GM12878 (cell line): ENCODE measurements around the gene GGTLC2. TPM values are rescaled to one million over a fixed set of nuclear protein-coding genes. Genes with fewer than 3 reads are reported as not detected.

Source experiments
- ATAC-seq: fragments of 200-7000 bp; cut with Tn5 transposase; 3 replicates; pipeline ENCODE4 v1.9.1; 2020; ENCODE audit warnings: mild to moderate bottlenecking, moderate library complexity
- BruUV-seq: library from RNA; stranded (reverse); fragments of 400-500 nt; replicated peaks from 2 replicates; lab custom pipeline; 2021; lab: Mats Ljungman, UMichigan
- CTCF ChIA-PET: fragments of 300-600 bp; sonication (Branson Sonifier 250); formaldehyde crosslinking; extraction: SDS; loops from one replicate; lab custom pipeline; 2021; ENCODE audit warnings: inconsistent platforms; lab: Yijun Ruan, JAX
- POLR2A ChIA-PET: fragments of 350-600 bp; formaldehyde crosslinking; extraction: SDS; loops from one replicate; lab custom pipeline; 2021; ENCODE audit warnings: inconsistent platforms; lab: Charles Lee
- RAD21 ChIA-PET: fragments of 300-600 bp; sonication (Branson Sonifier 250); formaldehyde crosslinking; loops from one replicate; lab custom pipeline; 2023; ENCODE audit warnings: antibody characterized with exemption; ENCODE audit not compliant: unreplicated experiment; lab: Charles Lee
- SMC1A ChIA-PET: fragments of 300-600 bp; sonication (Branson Sonifier 250); formaldehyde crosslinking; loops from one replicate; lab custom pipeline; 2023; ENCODE audit not compliant: unreplicated experiment, uncharacterized antibody; lab: Charles Lee
- DNase-seq: peaks from one replicate; pipeline ENCODE4 v3.0.0-alpha.2; 2011; ENCODE audit warnings: low read depth, low spot score
- FAIRE-seq: peaks from 3 replicates; lab custom pipeline; 2011; peaks lifted over from hg19 to GRCh38; lab: Jason Lieb, UNC
- H2AFZ ChIP-seq: 2 replicates; pipeline ENCODE4 v1.6.0; 2011; ENCODE audit warnings: low read depth, low read length, control low read depth; ENCODE audit not compliant: control insufficient read depth
- H3K27ac ChIP-seq: 2 replicates; pipeline ENCODE4 v1.5.1; 2011; ENCODE audit warnings: control low read depth; ENCODE audit not compliant: control insufficient read depth, insufficient read depth
- H3K27me3 ChIP-seq, 2 experiments: replicated peaks in 1 of 2; 2 replicates each; pipeline versions ENCODE4 v1.6.0 to v1.6.1; 2011; ENCODE audit warnings: low read length in 1 of 2; ENCODE audit not compliant: control insufficient read depth in 2 of 2, insufficient read depth in 2 of 2
- H3K36me3 ChIP-seq, 2 experiments: 2 replicates each; pipeline ENCODE4 v1.5.1; 2011; ENCODE audit warnings: low read length in 1 of 2; ENCODE audit not compliant: control insufficient read depth in 2 of 2, insufficient read depth in 2 of 2
- H3K4me1 ChIP-seq: 2 replicates; pipeline ENCODE4 v1.6.1; 2011; ENCODE audit warnings: mild to moderate bottlenecking, low read length, moderate library complexity, mixed read lengths; ENCODE audit not compliant: control insufficient read depth, insufficient read depth
- H3K4me2 ChIP-seq: 2 replicates; pipeline ENCODE4 v1.6.0; 2011; ENCODE audit warnings: control low read depth; ENCODE audit not compliant: control insufficient read depth, insufficient read depth
- H3K4me3 ChIP-seq: fragments of 200-600 bp; sonication (generic); 2 replicates; pipeline ENCODE4 v1.5.1; 2016
- H3K79me2 ChIP-seq: 2 replicates; pipeline ENCODE4 v1.6.0; 2011; ENCODE audit warnings: low read length; ENCODE audit not compliant: control insufficient read depth, insufficient read depth
- H3K9ac ChIP-seq: 2 replicates; pipeline ENCODE4 v1.8.0; 2011; ENCODE audit warnings: low read length, control low read depth, mixed read lengths; ENCODE audit not compliant: control insufficient read depth, insufficient read depth
- H3K9me3 ChIP-seq: replicated peaks from 3 replicates; pipeline ENCODE4 v1.5.1; 2011; ENCODE audit warnings: mild to moderate bottlenecking, low read length; ENCODE audit not compliant: control insufficient read depth, insufficient read depth
- H4K20me1 ChIP-seq: 2 replicates; pipeline ENCODE4 v1.6.0; 2011; ENCODE audit not compliant: control insufficient read depth, insufficient read depth
- CTCF ChIP-seq, 3 experiments: IDR thresholded peaks in 2 of 3; conservative IDR thresholded peaks in 1 of 3; 2 replicates each; pipeline ENCODE4 v1.5.1; 2011; ENCODE audit warnings: low read depth in 3 of 3, low read length in 3 of 3, mild to moderate bottlenecking in 3 of 3, control low read depth in 2 of 3, moderate library complexity in 2 of 3, inconsistent platforms in 1 of 3, mixed read lengths in 1 of 3; ENCODE audit not compliant: control insufficient read depth in 2 of 3, insufficient read depth in 1 of 3; ENCODE audit errors: extremely low read depth in 1 of 3
- GABPA ChIP-seq: IDR thresholded peaks from 2 replicates; pipeline ENCODE4 v1.6.1; 2014; ENCODE audit warnings: antibody characterized with exemption, low read depth, mild to moderate bottlenecking, inconsistent platforms
- MTA2 ChIP-seq: fragments of 450-650 bp; IDR thresholded peaks from 2 replicates; pipeline ENCODE4 v1.6.1; 2016; ENCODE audit warnings: low read depth, mild to moderate bottlenecking, moderate library complexity
- RAD21 ChIP-seq: IDR thresholded peaks from 2 replicates; pipeline ENCODE4 v1.6.1; 2011; ENCODE audit warnings: mild to moderate bottlenecking, low read depth, low read length, moderate library complexity; ENCODE audit not compliant: insufficient read depth
- SMC3 ChIP-seq: IDR thresholded peaks from 2 replicates; pipeline ENCODE4 v1.6.1; 2011; ENCODE audit warnings: low read length, improper control_type of control experiment, borderline replicate concordance
- ZNF24 ChIP-seq: fragments of 450-650 bp; IDR thresholded peaks from 2 replicates; pipeline ENCODE4 v1.6.1; 2017; ENCODE audit warnings: antibody characterized with exemption, mild to moderate bottlenecking
- WGBS: methylation state at CpG from one replicate; pipeline ENCODE4 v1.1.6; 2016; ENCODE audit warnings: low lambda C conversion rate; ENCODE audit not compliant: insufficient replicate concordance, insufficient coverage; ENCODE audit errors: missing lambda C conversion rate; 5-methylcytosine and 5-hydroxymethylcytosine counted together
- in situ Hi-C: fragments of 300-500 bp; cut with MboI; formaldehyde crosslinking; loops from 9 replicates; pipeline ENCODE4 v1.14.3; 2018; ENCODE audit warnings: mixed read lengths
- intact Hi-C: fragments of 100-400 bp; cut with micrococcal nuclease; formaldehyde crosslinking; loops from one replicate; pipeline ENCODE4 v1.14.2; 2022; ENCODE audit not compliant: unreplicated experiment
- polyA plus RNA-seq, 11 experiments: library from polyadenylated mRNA; depleted of rRNA in 4 of 11; unstranded in 6 of 11; stranded (reverse) in 5 of 11; fragments of >200 nt; fragmentation: Nextera tagmentation in 4 of 11; fragmentation: Illumina TruSeq in 1 of 11; extraction: Ambion mirVana in 4 of 11; extraction: Trizol in 1 of 11; gene quantifications; 1 replicate in 1 of 11; 2 replicates in 10 of 11; pipeline versions ENCODE4 v1.2.1 to v1.2.3, GENCODE V29; 2011 to 2016; ENCODE audit warnings: inconsistent platforms in 2 of 11, missing spikeins in 2 of 11, low read depth in 1 of 11
- total RNA-seq, 4 experiments: library from RNA; depleted of rRNA in 3 of 4; stranded (reverse); fragments of >200 nt in 3 of 4; fragmentation: Illumina TruSeq in 1 of 4; extraction: Trizol in 1 of 4; gene quantifications; 2 replicates each; pipeline versions ENCODE4 v1.2.1 to v1.2.3, GENCODE V29; 2013 to 2021
- TF ChIP-seq, protein P1 (sequence below): fragments of 450-650 bp; IDR thresholded peaks from 2 replicates; pipeline ENCODE4 v1.6.1; 2017; ENCODE audit warnings: antibody characterized with exemption, mild to moderate bottlenecking, moderate library complexity
- TF ChIP-seq, protein P2 (sequence below): IDR thresholded peaks from 2 replicates; pipeline ENCODE4 v1.6.1; 2011; ENCODE audit warnings: borderline replicate concordance, low read depth, mild to moderate bottlenecking, moderate library complexity, mixed read lengths, low read length; ENCODE audit not compliant: insufficient read depth; ENCODE audit errors: extremely low read length

The GGTLC2 gene
- total and polyA plus RNA-seq, 10 of the 15 experiments (the other 5 are each of a cell fraction or from before 2014, with no cell fraction given) = not detected

GRCh38 chr22:22687638-22688500 lies 43.5 kb downstream of the GGTLC2 start:
- Histone ChIP-seq H3K79me2 (no peaks in the 10 kb centered on the region), H3K36me3 (no peaks in the 10 kb centered on the region), H3K4me2 (peak overlapping the region; percentile 25; the same call in 1 of the 2 replicates), H3K27ac (no peak overlapping the region), H3K27me3 (no peaks in the 10 kb centered on the region), H3K4me1 (peaks cover 32% of the 10 kb centered on the region), H3K9me3 (no peaks in the 10 kb centered on the region), H3K9ac (no peak overlapping the region), H4K20me1 (no peaks in the 10 kb centered on the region), H3K4me3 (no peak overlapping the region), H2AFZ (no peak overlapping the region; the same call in 1 of the 2 replicates)
- no peak for TF ChIP-seq MTA2
- TF ChIP-seq GABPA = no peak
- TF ChIP-seq, protein P1, sequence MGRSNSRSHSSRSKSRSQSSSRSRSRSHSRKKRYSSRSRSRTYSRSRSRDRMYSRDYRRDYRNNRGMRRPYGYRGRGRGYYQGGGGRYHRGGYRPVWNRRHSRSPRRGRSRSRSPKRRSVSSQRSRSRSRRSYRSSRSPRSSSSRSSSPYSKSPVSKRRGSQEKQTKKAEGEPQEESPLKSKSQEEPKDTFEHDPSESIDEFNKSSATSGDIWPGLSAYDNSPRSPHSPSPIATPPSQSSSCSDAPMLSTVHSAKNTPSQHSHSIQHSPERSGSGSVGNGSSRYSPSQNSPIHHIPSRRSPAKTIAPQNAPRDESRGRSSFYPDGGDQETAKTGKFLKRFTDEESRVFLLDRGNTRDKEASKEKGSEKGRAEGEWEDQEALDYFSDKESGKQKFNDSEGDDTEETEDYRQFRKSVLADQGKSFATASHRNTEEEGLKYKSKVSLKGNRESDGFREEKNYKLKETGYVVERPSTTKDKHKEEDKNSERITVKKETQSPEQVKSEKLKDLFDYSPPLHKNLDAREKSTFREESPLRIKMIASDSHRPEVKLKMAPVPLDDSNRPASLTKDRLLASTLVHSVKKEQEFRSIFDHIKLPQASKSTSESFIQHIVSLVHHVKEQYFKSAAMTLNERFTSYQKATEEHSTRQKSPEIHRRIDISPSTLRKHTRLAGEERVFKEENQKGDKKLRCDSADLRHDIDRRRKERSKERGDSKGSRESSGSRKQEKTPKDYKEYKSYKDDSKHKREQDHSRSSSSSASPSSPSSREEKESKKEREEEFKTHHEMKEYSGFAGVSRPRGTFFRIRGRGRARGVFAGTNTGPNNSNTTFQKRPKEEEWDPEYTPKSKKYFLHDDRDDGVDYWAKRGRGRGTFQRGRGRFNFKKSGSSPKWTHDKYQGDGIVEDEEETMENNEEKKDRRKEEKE = no peak
- TF ChIP-seq ZNF24 = no peak
- TF ChIP-seq, protein P2, sequence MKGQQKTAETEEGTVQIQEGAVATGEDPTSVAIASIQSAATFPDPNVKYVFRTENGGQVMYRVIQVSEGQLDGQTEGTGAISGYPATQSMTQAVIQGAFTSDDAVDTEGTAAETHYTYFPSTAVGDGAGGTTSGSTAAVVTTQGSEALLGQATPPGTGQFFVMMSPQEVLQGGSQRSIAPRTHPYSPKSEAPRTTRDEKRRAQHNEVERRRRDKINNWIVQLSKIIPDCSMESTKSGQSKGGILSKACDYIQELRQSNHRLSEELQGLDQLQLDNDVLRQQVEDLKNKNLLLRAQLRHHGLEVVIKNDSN = no peak
- peak; percentile 38 for TF ChIP-seq RAD21
- TF ChIP-seq CTCF (IDR thresholded peaks at IDR 0.05 in 2 of 3, conservative IDR thresholded peaks at IDR 0.05 in 1 of 3; ENCODE audit: control insufficient read depth in 2 of 3, extremely low read depth in 1 of 3, insufficient read depth in 1 of 3, low read depth in 3 of 3, low read length in 3 of 3) = peak; percentile 64 to 69 (median 65); a peak in 5 of 6 replicates
- peak; percentile 49; the same call in 1 of the 2 replicates for TF ChIP-seq SMC3
- CTCF ChIA-PET = interaction anchor here (0.8 to 5.2 kb wide), 4 partner anchors 21 to 98 kb away, joined by 3 to 30 read pairs (median 6); no protein-coding TSS in a partner anchor
- POLR2A ChIA-PET = no interaction called here
- ATAC-seq (peak; percentile 82), FAIRE-seq (peak; percentile 86), DNase-seq (no peak)
- 27% methylated on average over 4 of the region's 4 CpGs for WGBS
- SMC1A ChIA-PET = interaction anchor here (0.9 to 1.7 kb wide), 2 partner anchors 21 to 59 kb away, joined by 3 read pairs; no protein-coding TSS in a partner anchor
- in situ Hi-C loops = loop anchor here (5.0 kb wide), 1 partner anchor 96 kb away; no protein-coding TSS in a partner anchor
- intact Hi-C loops = loop anchor here (2.0 kb wide), 1 partner anchor 93 kb away; no protein-coding TSS in a partner anchor
- no TSS peak for BruUV-seq
- RAD21 ChIA-PET = interaction anchor here (1.0 to 1.2 kb wide), 2 partner anchors 22 to 96 kb away, joined by 3 to 4 read pairs; no protein-coding TSS in a partner anchor
